Daoy (cell line): Measurements from ENCODE around the gene TBC1D22A. TPM values are rescaled to one million over a fixed set of nuclear protein-coding genes. Genes with fewer than 3 reads are reported as not detected.
"Not testable (repeated sequence)": the region's sequence is repeated elsewhere in the genome, so short reads cannot be mapped to it uniquely, and the experiment has no call there.

ENCODE experiments used
- DNase-seq: peaks from one replicate; pipeline ENCODE4 v3.0.0-alpha.2; 2015; ENCODE audit warnings: low read depth
- total RNA-seq: library from RNA; depleted of rRNA; stranded (reverse); fragments of >200 nt; shearing (Covaris generic); gene quantifications from 2 replicates; pipeline ENCODE4 v1.2.3, GENCODE V29; 2014

The TBC1D22A gene
- total RNA-seq, 1 experiment from 2014 or later: 8.7 TPM

GRCh38 chr22:46972256-46972655 lies 209.8 kb downstream of the TBC1D22A start:
- DNase-seq: no peak

- no peak for DNase-seq
These were observed 210.7 kb downstream of the TBC1D22A start for GRCh38 chr22:46972901-46973831.

GRCh38 chr22:46974077-46974476 lies 211.6 kb downstream of the TBC1D22A start:
- no peak for DNase-seq

GRCh38 chr22:46974631-46975585 lies 212.5 kb downstream of the TBC1D22A start:
- DNase-seq: no peak

- no peak for DNase-seq
These were observed 213.7 kb downstream of the TBC1D22A start for GRCh38 chr22:46976143-46976542.

GRCh38 chr22:46976598-46976997 lies 214.1 kb downstream of the TBC1D22A start:
- no peak for DNase-seq

- no peak for DNase-seq
These were observed 215.3 kb downstream of the TBC1D22A start for GRCh38 chr22:46977656-46978343.

GRCh38 chr22:46978668-46979067 lies 216.2 kb downstream of the TBC1D22A start:
- DNase-seq: not testable (repeated sequence)

- DNase-seq: no peak
These were observed 217.1 kb downstream of the TBC1D22A start for GRCh38 chr22:46979506-46979905.

- DNase-seq: no peak
These were observed 217.9 kb downstream of the TBC1D22A start for GRCh38 chr22:46980392-46980791.

GRCh38 chr22:46982635-46983034 lies 220.2 kb downstream of the TBC1D22A start:
- DNase-seq: no peak

GRCh38 chr22:46983046-46983445 lies 220.6 kb downstream of the TBC1D22A start:
- DNase-seq: no peak

GRCh38 chr22:46984751-46985506 lies 222.5 kb downstream of the TBC1D22A start:
- peak; percentile 66 for DNase-seq

- DNase-seq: peak; percentile 29
These were observed 223.0 kb downstream of the TBC1D22A start for GRCh38 chr22:46985507-46985882.

GRCh38 chr22:46986788-46987187 lies 224.3 kb downstream of the TBC1D22A start:
- DNase-seq: no peak

- no peak for DNase-seq
These were observed 228.6 kb downstream of the TBC1D22A start for GRCh38 chr22:46990937-46991550.

GRCh38 chr22:46991666-46992065 lies 229.2 kb downstream of the TBC1D22A start:
- DNase-seq: no peak

GRCh38 chr22:46992121-46992731 lies 229.8 kb downstream of the TBC1D22A start:
- DNase-seq: no peak

GRCh38 chr22:46993633-46994032 lies 231.2 kb downstream of the TBC1D22A start:
- DNase-seq: no peak

- DNase-seq: no peak
These were observed 231.8 kb downstream of the TBC1D22A start for GRCh38 chr22:46994265-46994664.
